ENCODE data around the gene CREG2.

The CREG2 gene

GRCh38 chr2:101387151-101387834 is at the start of gene CREG2:
Gene CREG2, minus strand, starts transcription at chr2:101387503. Its CDS starts 46 bp downstream, at chr2:101387457.
- peak; percentile 18 for DNase-seq

GRCh38 chr2:101435001-101435862 is 47.9 kb upstream of the CREG2 start:
- no peak for DNase-seq

- DNase-seq = no peak
Measured at GRCh38 chr2:101433465-101433864, 46.2 kb upstream of the CREG2 start.

GRCh38 chr2:101432411-101433181 is 45.3 kb upstream of the CREG2 start:
- no peak for DNase-seq

- DNase-seq = no peak
Measured at GRCh38 chr2:101431486-101431885, 44.2 kb upstream of the CREG2 start.

DNA sequence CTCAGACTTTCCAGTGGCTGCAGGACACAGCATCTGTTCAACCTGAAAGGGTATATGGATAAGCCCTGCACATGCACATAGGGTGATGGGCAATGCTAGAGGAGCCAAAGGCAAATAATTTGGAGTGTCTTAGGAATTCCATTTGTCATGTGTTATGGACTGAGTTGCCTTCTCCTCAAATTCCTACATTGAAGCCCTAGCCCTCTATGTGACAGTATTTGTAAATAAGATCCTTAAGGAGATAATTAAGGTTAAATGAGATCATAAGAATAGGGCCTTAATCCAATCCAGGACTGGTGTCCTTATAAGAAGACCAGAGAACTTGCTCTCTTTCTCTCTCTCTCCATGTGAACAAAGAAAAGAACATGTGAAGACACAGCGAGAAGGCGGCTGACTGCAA is 42.9 kb upstream of the CREG2 start:
- no peak for DNase-seq

DNA sequence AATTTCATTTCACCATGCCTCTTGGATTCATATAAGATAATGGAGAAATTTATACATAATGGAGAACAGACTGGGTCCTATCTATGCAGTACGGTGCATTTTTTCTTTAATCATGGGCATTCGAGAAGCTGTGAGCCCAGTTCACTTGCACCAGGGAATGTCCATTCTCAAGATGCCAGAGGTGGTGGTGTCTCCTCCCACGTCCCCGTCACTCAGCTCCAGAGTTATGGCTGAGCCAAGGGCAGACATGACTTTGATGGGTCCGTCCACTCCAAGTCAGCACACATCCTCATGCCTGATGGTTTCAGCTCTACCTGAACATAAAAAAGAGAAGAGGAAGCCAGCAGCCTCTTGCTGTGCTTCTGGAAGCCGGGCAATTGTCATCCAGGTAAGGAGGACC is 42.1 kb upstream of the CREG2 start:
- no peak for DNase-seq

- no peak for DNase-seq
Measured at GRCh38 chr2:101428422-101429176, 41.3 kb upstream of the CREG2 start.

GRCh38 chr2:101427743-101428142 is 40.4 kb upstream of the CREG2 start:
- no peak for DNase-seq

- DNase-seq = no peak
Measured at GRCh38 chr2:101427240-101427639, 39.9 kb upstream of the CREG2 start.

DNA sequence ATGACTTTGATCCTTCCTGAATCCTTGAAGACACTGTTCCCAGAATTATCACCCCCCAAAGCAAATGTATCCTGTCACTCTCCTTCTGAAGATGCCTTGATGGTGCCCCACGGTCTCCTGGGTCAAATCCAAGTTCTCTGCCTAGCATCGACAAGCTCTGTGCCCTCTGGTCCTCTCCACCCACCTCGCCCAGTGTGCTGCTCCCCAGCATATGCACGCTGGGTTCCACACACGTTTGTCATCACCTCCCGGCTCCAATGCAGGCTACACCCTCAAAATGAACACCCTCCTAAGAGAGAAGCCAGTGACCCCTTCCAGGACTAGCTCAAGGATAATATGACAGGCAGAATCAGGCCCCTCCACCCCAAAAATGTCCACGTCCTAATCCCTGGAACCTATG is 39.5 kb upstream of the CREG2 start:
- DNase-seq = no peak

GRCh38 chr2:101420623-101421022 is 33.3 kb upstream of the CREG2 start:
- DNase-seq = no peak

- DNase-seq = peak; percentile 32
Measured at GRCh38 chr2:101419096-101419663, 31.9 kb upstream of the CREG2 start.

DNA sequence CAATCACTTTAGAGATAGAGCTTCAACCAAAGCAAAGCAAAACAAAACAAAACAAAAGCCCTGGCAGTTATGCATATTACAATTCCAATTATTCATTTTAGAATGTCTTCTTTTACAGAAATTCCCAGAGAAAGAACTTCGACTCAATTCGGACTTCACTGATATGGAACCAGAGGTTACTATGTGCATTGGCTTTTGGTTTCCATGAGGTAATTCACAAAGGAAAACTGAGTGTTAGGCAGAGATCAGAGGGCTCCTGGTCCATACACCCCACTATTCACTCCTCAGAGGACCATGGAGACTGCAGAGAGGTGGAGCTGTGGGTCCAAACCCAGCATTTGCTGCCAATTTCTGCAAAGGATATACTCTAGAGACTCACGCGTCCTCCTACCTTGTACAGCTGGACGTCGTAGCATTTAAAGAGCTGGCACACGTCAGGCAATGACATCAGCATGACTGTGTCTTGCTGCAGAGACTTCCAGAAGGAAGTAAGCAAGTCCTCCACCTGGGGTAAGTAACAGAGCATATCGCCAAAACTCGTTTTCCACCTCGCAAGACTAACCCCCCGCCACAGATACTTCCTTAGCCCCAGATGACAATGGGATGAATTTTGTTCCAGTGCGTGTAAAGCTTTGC is 31.3 kb upstream of the CREG2 start:
- DNase-seq = no peak

DNA sequence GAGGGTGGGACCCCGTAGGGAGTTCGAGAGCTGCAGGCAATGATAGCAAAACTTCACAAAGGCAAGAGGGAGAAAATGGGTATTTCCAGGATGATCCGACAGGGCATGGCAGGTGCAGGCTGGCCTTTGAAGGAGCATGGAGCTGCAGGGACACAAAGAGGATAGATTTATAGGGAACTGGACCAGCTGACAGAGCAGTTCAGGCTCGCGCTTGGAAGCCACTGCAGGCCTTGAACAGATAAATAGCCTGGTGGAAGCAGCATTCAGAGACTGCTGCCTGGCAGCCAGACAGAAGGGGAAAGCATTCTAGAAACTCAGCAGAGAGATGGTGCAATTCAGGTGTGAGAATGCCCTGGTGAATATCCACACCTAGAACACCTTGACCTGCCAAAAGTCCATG is 29.3 kb upstream of the CREG2 start:
- no peak for DNase-seq

- no peak for DNase-seq
Measured at GRCh38 chr2:101415884-101416283, 28.6 kb upstream of the CREG2 start.

DNA sequence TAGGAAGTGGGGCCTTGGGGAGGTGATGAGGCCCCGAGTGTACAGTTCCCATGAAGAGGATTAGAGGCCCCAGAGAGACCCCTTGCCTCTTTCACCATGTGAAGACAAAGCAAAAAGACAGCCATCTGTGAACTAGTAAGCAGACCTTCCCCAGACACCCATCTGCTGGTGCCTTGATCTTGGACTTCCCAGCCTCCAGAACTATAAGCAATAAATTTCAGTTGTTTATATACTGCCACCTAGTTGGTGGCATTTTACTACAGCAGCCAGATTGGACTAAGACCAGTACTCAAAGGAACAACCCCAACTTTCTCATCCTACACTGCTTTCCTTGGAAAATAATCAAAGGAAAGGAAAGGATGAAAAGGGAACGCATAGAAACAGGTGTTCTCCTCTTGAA is 27.9 kb upstream of the CREG2 start:
- no peak for DNase-seq

GRCh38 chr2:101412092-101412694 is 24.9 kb upstream of the CREG2 start:
- no peak for DNase-seq

DNA sequence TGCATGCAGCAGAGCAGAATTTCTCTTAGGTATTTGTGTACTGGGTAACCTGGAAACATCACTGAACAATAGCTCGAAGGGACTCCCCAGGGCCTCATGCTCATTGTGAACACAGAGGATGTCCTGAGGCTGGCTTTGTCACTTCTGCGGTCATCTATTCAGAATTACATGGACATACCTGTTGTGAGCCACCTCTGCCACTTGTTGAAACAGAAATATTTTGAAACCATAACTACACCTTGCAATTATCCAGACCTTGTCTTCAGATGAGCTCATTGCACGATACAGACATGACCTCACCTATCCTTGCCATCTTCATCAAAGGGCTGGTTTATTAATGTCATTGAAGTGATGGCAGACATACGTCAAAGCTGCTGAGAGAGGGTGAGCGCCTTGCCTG is 23.4 kb upstream of the CREG2 start:
- no peak for DNase-seq

DNA sequence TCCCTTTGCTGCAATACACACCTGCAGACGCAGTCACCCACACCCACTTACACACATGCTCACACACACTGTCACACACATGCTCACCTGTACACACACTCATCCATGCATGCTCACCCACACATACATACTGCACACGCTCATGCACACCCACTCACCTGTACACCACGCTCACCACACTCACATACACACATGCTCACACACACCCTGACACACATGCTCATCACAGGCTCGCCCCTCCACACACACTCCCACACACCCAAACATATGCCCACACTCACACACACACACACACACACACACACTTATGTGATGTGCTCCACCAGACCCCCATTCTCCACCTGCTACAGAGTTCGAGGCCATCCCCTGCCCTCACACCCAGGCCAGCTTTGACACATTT is 22.8 kb upstream of the CREG2 start:
- DNase-seq = no peak

DNA sequence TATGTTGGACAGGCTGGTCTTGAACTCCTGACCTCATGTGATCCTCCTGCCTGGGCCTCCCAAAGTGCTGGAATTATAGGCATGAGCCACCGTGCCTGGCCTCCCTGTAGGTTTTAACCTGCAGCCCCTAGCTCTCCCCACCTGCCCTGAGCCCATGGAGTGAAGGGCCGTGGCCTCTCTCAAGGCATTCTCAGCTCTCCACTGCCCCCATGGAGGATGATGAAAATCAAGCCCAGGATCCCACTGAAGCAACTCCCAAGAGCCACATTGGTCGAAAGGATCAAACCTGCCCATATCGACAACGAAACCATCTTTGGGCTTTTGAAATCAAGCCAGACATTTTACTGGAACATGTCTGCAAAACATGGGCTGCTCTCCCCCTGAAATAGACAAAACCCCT is 22.4 kb upstream of the CREG2 start:
- no peak for DNase-seq

DNA sequence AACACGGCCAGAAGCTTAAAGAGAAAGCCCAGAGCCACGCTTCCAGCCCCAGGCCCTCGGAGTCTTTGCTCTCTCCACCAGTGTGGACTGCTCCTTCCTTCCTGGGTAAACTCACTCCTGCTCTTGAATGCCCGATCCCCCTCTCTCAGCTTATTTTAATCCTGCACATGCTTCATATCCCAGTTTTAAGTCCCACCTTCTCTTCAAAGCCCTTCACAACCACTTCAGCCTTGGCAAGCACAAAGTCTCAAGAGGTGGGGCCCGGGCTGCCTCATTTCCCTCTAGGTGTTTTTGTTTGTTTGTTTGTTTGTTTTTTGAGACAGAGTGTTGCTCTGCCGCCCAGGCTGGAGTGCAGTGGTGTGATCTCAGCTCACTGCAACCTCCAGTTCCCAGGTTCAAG is 21.6 kb upstream of the CREG2 start:
- no peak for DNase-seq
